ENCODE measurements around the gene RPS6KA2. TPM values are rescaled to one million over a fixed set of nuclear protein-coding genes. Genes with fewer than 3 reads are reported as not detected.
"Not testable (repeated sequence)": the region's sequence is repeated elsewhere in the genome, so short reads cannot be mapped to it uniquely, and the experiment has no call there.

RPS6KA2 gene
- total RNA-seq, 2 donors from 2014 or later, result 7.8 to 13.6 TPM

DNA sequence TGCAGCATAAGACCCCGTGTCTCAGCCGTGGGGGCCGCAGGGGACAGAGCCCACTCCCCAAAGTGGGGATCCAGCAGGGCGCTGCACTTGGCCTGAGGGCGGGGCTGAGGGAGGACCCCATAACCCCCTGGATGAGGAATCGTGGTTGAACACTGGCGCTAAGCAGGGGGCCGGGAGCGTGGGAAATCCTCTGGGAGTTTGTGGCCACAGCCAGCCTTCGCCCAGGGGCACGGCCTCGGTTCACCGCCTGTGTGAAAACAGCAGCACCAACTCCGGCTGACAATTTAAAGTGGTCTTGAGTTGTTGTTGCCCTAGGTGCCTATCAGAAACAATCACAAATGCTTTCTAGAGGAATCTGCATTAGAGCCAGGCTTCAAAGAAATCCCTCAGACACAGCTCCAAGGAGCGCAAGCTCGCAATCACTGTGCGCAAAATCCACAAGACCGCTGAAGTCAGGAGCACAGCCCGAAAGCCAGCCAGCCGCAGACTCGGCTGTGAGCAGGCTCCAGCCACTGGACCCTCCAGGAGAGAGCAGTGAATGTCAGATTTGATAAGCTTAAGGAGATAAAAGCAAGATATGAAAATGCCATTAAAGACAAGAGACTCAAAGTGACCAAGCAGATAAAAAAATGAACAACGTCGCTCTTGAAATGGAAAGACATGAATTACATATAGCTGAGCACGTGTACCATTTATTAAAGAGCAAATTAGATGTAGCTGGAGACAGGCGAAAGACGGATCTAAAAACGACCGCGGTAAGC, 10.9 kb upstream of the RPS6KA2 start:
- no peak overlapping the region for H3K27ac ChIP-seq
- DNase-seq, result no peak
- no peaks in the 10 kb centered on the region for H3K27me3 ChIP-seq
- no peak for TF ChIP-seq CTCF (IDR thresholded peaks at IDR 0.05)
- H3K4me3 ChIP-seq, result no peak overlapping the region
- intact Hi-C loops (cut with DNase I), result no loop called here
- no peaks in the 10 kb centered on the region for H3K36me3 ChIP-seq
- H3K4me1 ChIP-seq, result no peaks in the 10 kb centered on the region
- no peaks in the 10 kb centered on the region for H3K9me3 ChIP-seq
- H3K9ac ChIP-seq (ENCODE audit: low read depth in 2 of 2, low read length in 2 of 2), result no peak overlapping the region

GRCh38 chr6:166636934-166637333, 9.9 kb upstream of the RPS6KA2 start:
- no peak for DNase-seq
- Histone ChIP-seq H3K27ac (no peak overlapping the region), H3K9me3 (no peaks in the 10 kb centered on the region), H3K4me1 (no peaks in the 10 kb centered on the region), H3K4me3 (no peak overlapping the region), H3K27me3 (no peaks in the 10 kb centered on the region), H3K36me3 (no peaks in the 10 kb centered on the region), H3K9ac (ENCODE audit: low read depth in 2 of 2, low read length in 2 of 2) (no peak overlapping the region)
- TF ChIP-seq CTCF (IDR thresholded peaks at IDR 0.05), result no peak
- intact Hi-C loops (cut with DNase I), result no loop called here

GRCh38 chr6:166636191-166636933, 9.3 kb upstream of the RPS6KA2 start:
- intact Hi-C loops (cut with DNase I), result no loop called here
- TF ChIP-seq CTCF (IDR thresholded peaks at IDR 0.05), result no peak
- Histone ChIP-seq H3K27ac (no peak overlapping the region), H3K36me3 (no peaks in the 10 kb centered on the region), H3K4me3 (no peak overlapping the region), H3K9ac (ENCODE audit: low read depth in 2 of 2, low read length in 2 of 2) (no peak overlapping the region), H3K27me3 (no peaks in the 10 kb centered on the region), H3K4me1 (no peaks in the 10 kb centered on the region), H3K9me3 (no peaks in the 10 kb centered on the region)
- no peak for DNase-seq

DNA sequence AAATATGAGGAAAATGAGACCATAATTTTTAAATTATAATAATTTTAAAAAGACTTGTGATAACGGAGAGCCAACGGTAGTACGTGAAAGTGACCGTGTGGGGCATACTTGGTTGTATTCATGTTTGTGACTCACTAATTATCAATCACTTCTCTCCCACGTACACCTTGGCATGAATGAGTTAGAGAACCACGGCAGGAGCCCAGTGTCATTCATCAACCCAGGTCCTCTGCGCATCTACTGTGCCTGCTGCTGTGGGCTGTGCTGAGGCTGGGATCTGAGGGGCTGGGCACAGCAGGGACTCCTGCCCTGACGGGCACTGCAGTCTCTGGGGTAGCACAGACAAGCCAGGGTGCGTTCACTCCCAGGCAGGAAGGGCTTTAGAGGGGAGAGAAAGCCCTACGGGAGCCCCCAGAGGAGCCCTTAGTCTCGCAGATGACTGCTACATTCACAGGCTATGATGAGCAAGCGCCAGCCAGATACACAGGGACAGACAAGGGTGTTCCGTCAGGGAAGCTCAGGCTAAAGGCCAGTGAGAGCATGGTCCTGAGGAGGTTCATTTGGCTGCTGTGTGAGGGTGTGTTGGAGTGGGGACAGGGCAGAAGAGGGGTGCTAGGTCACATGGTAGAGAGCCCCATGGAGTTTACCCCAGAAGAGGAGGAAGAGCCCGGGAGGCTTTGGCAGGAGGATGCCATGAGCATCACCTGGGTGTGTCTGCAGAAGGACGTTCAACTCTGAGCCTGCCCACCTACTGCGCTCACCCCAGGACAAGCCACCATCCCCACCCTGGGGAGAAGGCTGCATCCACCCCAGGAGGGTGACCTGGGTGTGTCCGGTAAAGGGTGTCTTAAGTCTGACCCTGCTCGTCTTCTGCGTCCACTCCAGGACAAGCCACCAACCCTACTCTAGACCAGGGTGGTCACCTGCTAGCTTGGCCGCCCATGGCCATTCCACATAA, 8.2 kb upstream of the RPS6KA2 start:
- Histone ChIP-seq H3K4me3 (no peak overlapping the region), H3K4me1 (no peaks in the 10 kb centered on the region), H3K9ac (ENCODE audit: low read depth in 2 of 2, low read length in 2 of 2) (no peak overlapping the region), H3K9me3 (no peaks in the 10 kb centered on the region), H3K36me3 (no peaks in the 10 kb centered on the region), H3K27ac (no peak overlapping the region), H3K27me3 (no peaks in the 10 kb centered on the region)
- DNase-seq, result no peak
- intact Hi-C loops (cut with DNase I), result no loop called here
- TF ChIP-seq CTCF (IDR thresholded peaks at IDR 0.05), result no peak

DNA sequence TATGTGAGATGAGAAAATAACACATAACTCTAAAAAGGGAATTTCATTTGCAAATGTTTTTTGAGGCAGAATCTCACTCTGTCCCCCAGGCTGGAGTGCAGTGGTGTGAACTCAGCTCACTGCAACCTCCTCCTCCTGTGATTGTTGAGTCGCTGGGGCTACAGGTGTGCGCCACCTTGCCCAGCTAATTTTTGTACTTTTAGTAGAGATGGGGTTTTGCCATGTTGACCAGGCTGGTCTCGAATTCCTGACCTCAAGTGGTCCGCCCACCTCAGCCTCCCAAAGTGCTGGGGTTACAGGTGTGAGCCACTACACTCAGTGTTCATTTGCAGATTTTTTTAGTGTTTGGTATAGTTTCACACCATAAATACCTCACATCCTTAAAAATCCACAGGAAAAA, 7.5 kb upstream of the RPS6KA2 start:
- H3K27me3 ChIP-seq; H3K27ac ChIP-seq; H3K9me3 ChIP-seq; intact Hi-C loops (cut with DNase I); H3K4me3 ChIP-seq; H3K9ac ChIP-seq (ENCODE audit: low read depth in 2 of 2, low read length in 2 of 2); H3K36me3 ChIP-seq; H3K4me1 ChIP-seq; DNase-seq: not testable (repeated sequence)

Data from colonic mucosa (tissue), 4 donors.